CD4-positive, alpha-beta T cell (primary cell): Measurements from ENCODE around the gene REX1BD. TPM values are rescaled to one million over a fixed set of nuclear protein-coding genes. Genes with fewer than 3 reads are reported as not detected.

Experiments used
- ATAC-seq: fragments of 200-7000 bp; cut with Tn5 transposase; one replicate; pipeline ENCODE4 v1.10.0; 2022; ENCODE audit warnings: mild to moderate bottlenecking; ENCODE audit not compliant: poor library complexity
- CTCF ChIA-PET: fragments of 350-600 bp; sonication (Branson Sonifier 250); formaldehyde crosslinking; loops from one replicate; lab custom pipeline; 2021; ENCODE audit warnings: antibody characterized with exemption, inconsistent platforms; lab: Charles Lee
- POLR2A ChIA-PET: fragments of 350-600 bp; sonication (Branson Sonifier 250); formaldehyde crosslinking; loops from one replicate; lab custom pipeline; 2021; ENCODE audit warnings: antibody characterized with exemption, inconsistent platforms; lab: Charles Lee
- DNase-seq, 14 experiments: peaks; one replicate each; pipeline ENCODE4 v3.0.0-alpha.2; 2013 to 2020; ENCODE audit warnings: mixed read lengths in 2 of 14
- H3K27ac ChIP-seq, 2 donors: one replicate each; pipeline versions ENCODE4 v1.5.1 to v1.7.0; 2013; ENCODE audit warnings: low read length in 2 of 2, low read depth in 1 of 2, mild to moderate bottlenecking in 1 of 2
- H3K27me3 ChIP-seq, 2 experiments: 1 replicate in 1 of 2; 2 replicates in 1 of 2; pipeline versions ENCODE4 v1.6.1 to v1.7.0; 2013; ENCODE audit warnings: low read length in 2 of 2, control low read depth in 1 of 2, mild to moderate bottlenecking in 1 of 2, moderate library complexity in 1 of 2; ENCODE audit not compliant: insufficient read depth in 2 of 2, control insufficient read depth in 1 of 2
- H3K36me3 ChIP-seq: one replicate; pipeline ENCODE4 v1.6.1; 2013; ENCODE audit warnings: low read length, control low read depth; ENCODE audit not compliant: insufficient read depth
- H3K4me1 ChIP-seq: one replicate; pipeline ENCODE4 v1.6.1; 2013; ENCODE audit warnings: low read length, control low read depth; ENCODE audit not compliant: insufficient read depth
- H3K4me3 ChIP-seq: one replicate; pipeline ENCODE4 v1.5.1; 2013; ENCODE audit warnings: mild to moderate bottlenecking, low read length, moderate library complexity
- H3K9me3 ChIP-seq, 2 experiments: 1 replicate in 1 of 2; 2 replicates in 1 of 2; pipeline versions ENCODE4 v1.6.1 to v1.7.0; 2013; ENCODE audit warnings: low read length in 2 of 2, mild to moderate bottlenecking in 2 of 2, control low read depth in 1 of 2, moderate library complexity in 1 of 2; ENCODE audit not compliant: control insufficient read depth in 1 of 2, insufficient read depth in 1 of 2
- H3K27ac Mint-ChIP-seq: one replicate; pipeline ENCODE4 v1.8.0; 2020; ENCODE audit warnings: mixed read lengths
- H3K27me3 Mint-ChIP-seq: one replicate; pipeline ENCODE4 v1.8.0; 2021; ENCODE audit warnings: mixed read lengths
- H3K36me3 Mint-ChIP-seq: one replicate; pipeline ENCODE4 v1.8.0; 2021; ENCODE audit warnings: low read depth, mixed read lengths
- H3K4me1 Mint-ChIP-seq: one replicate; pipeline ENCODE4 v1.8.0; 2021; ENCODE audit warnings: low read depth, mixed read lengths
- H3K4me3 Mint-ChIP-seq: one replicate; pipeline ENCODE4 v1.8.0; 2020; ENCODE audit warnings: mild to moderate bottlenecking, mixed read lengths
- H3K9me3 Mint-ChIP-seq: one replicate; pipeline ENCODE4 v1.8.0; 2020; ENCODE audit warnings: mixed read lengths
- CTCF ChIP-seq: fragments of 200-600 bp; IDR thresholded peaks from one replicate; pipeline ENCODE4 v1.8.0; 2022; ENCODE audit warnings: antibody characterized with exemption, mild to moderate bottlenecking
- intact Hi-C, 2 experiments: fragments of 100-400 bp; cut with DNase I in 1 of 2; cut with micrococcal nuclease in 1 of 2; formaldehyde crosslinking; loops; one replicate each; pipeline versions ENCODE4 v1.15.1 to v1.9.0; 2023 to 2025; cut with DNase I, micrococcal nuclease
- total RNA-seq, 174 experiments: library from RNA in 2 of 174; stranded (reverse) in 2 of 174; gene quantifications; one replicate each; pipeline ENCODE4 v1.2.3 and lab custom pipeline; 2021 to 2026

Gene REX1BD
- total RNA-seq, 2 experiments from 2014 or later, result 88.4 to 88.9 TPM

GRCh38 chr19:18557411-18558201 is 31.0 kb upstream of the REX1BD start, which contains the start of gene KXD1:
KXD1 (plus strand) TSS chr19:18557870; CDS start chr19:18562057, 4,187 bp downstream.
- H3K27ac ChIP-seq, result peak within 1 kb of the TSS; percentile 94 to 97
- Mint-ChIP-seq H3K27ac (peak within 1 kb of the TSS; percentile 98), H3K36me3 (peaks cover 26% of the 10 kb centered on the region), H3K4me1 (peaks cover 26% of the 10 kb centered on the region), H3K9me3 (no peaks in the 10 kb centered on the region), H3K27me3 (no peaks in the 10 kb centered on the region), H3K4me3 (peak within 1 kb of the TSS; percentile 94)
- ChIA-PET CTCF (interaction anchor here (1.0 to 3.0 kb wide), 5 partner anchors 13 to 106 kb away, joined by 3 to 12 read pairs (median 4); partner anchors contain the start of genes ELL and REX1BD), POLR2A (interaction anchor here (0.9 to 4.3 kb wide), 18 partner anchors 10 to 363 kb away, joined by 3 to 87 read pairs (median 6); partner anchors contain the start of genes COPE, DDX49, ELL and FKBP8)
- H3K27me3 ChIP-seq, result no peaks in the 10 kb centered on the region
- peak within 1 kb of the TSS; percentile 99 for H3K4me3 ChIP-seq
- DNase-seq (peak; percentile 93 to 100 (median 97)), ATAC-seq (peak; percentile 99)
- H3K4me1 ChIP-seq, result peaks cover 30% of the 10 kb centered on the region
- peaks cover 9% of the 10 kb centered on the region for H3K36me3 ChIP-seq
- intact Hi-C loops, result loop anchor here (1.0 to 2.0 kb wide), 5 partner anchors 13 to 635 kb away; partner anchors contain the start of genes UBA52 (in 2 of the 2), BORCS8 (in 1 of the 2), ELL (in 1 of the 2) and RFXANK (in 1 of the 2)
- TF ChIP-seq CTCF, result no peak
- H3K9me3 ChIP-seq, result no peaks in the 10 kb centered on the region

- Histone ChIP-seq H3K36me3 (peaks cover 15% of the 10 kb centered on the region), H3K27ac (peak overlapping the region; percentile 94 to 97), H3K4me3 (peak overlapping the region; percentile 99), H3K4me1 (peaks cover 30% of the 10 kb centered on the region), H3K9me3 (no peaks in the 10 kb centered on the region), H3K27me3 (no peaks in the 10 kb centered on the region)
- Mint-ChIP-seq H3K9me3 (no peaks in the 10 kb centered on the region), H3K4me1 (peaks cover 26% of the 10 kb centered on the region), H3K36me3 (peaks cover 32% of the 10 kb centered on the region), H3K27me3 (no peaks in the 10 kb centered on the region), H3K4me3 (peak overlapping the region; percentile 94), H3K27ac (peak overlapping the region; percentile 98)
- no peak for ATAC-seq
- intact Hi-C loops, result loop anchor here in 1 of 2 experiments (2.0 kb wide), 1 partner anchor 37 kb away; no protein-coding TSS in a partner anchor
- POLR2A ChIA-PET, result interaction anchor here (0.9 to 4.3 kb wide), 16 partner anchors 9 to 361 kb away, joined by 3 to 87 read pairs (median 6); partner anchors contain the start of genes COPE, DDX49, ELL and FKBP8
- peak in 2 of 14 experiments; percentile 22 to 37 for DNase-seq
- no peak for TF ChIP-seq CTCF
- CTCF ChIA-PET, result interaction anchor here (1.0 to 3.0 kb wide), 5 partner anchors 14 to 107 kb away, joined by 3 to 12 read pairs (median 4); partner anchors contain the start of genes ELL and REX1BD
Measured at GRCh38 chr19:18558202-18558555, 30.4 kb upstream of the REX1BD start.

DNA sequence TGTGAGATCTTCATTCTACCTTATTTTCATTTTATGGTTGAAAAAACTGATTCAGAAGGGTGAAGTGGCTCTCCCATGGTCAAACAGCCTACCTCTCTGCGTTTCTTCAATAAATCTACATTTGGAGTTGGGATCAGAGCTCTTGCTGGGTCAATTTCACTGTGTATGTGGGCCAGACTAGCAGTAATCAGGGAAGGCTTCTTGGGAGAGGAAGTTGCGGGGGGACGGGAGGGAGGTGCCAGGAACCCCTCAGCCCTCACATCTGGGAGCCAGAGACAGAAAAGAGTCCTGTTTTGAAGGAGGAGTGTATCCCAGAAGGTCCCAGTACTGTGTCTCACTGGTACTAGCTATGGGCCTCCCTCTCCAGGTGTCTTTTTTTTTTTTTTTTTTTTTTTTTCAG is 30.0 kb upstream of the REX1BD start:
- ATAC-seq, result no peak
- Mint-ChIP-seq H3K4me3 (peak overlapping the region; percentile 94), H3K27me3 (no peaks in the 10 kb centered on the region), H3K27ac (peak overlapping the region; percentile 98), H3K36me3 (peaks cover 34% of the 10 kb centered on the region), H3K9me3 (no peaks in the 10 kb centered on the region), H3K4me1 (peaks cover 26% of the 10 kb centered on the region)
- ChIA-PET CTCF (interaction anchor here (0.8 to 3.0 kb wide), 4 partner anchors 14 to 38 kb away, joined by 3 to 12 read pairs (median 4); partner anchors contain the start of genes ELL, REX1BD and UBA52), POLR2A (interaction anchor here (0.9 to 4.3 kb wide), 11 partner anchors 9 to 361 kb away, joined by 3 to 87 read pairs (median 14); partner anchors contain the start of genes COPE, DDX49, ELL and FKBP8)
- peak overlapping the region; percentile 94 to 97 for H3K27ac ChIP-seq
- H3K4me3 ChIP-seq, result peak overlapping the region; percentile 99
- peaks cover 30% of the 10 kb centered on the region for H3K4me1 ChIP-seq
- H3K27me3 ChIP-seq, result no peaks in the 10 kb centered on the region
- H3K36me3 ChIP-seq, result peaks cover 18% of the 10 kb centered on the region
- TF ChIP-seq CTCF, result no peak
- intact Hi-C loops, result loop anchor here in 1 of 2 experiments (2.0 kb wide), 1 partner anchor 38 kb away; no protein-coding TSS in a partner anchor
- DNase-seq, result no peak
- no peaks in the 10 kb centered on the region for H3K9me3 ChIP-seq
